Neural progenitor cell (in vitro differentiated cells): Measurements from ENCODE around the gene ROBO4. TPM values are rescaled to one million over a fixed set of nuclear protein-coding genes. Genes with fewer than 3 reads are reported as not detected.

ENCODE experiments used
- DNase-seq: peaks from one replicate; pipeline ENCODE4 v3.0.0-alpha.2; 2016; ENCODE audit warnings: low spot score
- H2AFZ ChIP-seq: fragments of 200-600 bp; sonication (generic); replicated peaks from 2 replicates; pipeline ENCODE4 v1.6.1; 2016; ENCODE audit warnings: antibody characterized with exemption
- H3F3A ChIP-seq: fragments of 200-600 bp; sonication (generic); 2 replicates; pipeline ENCODE4 v1.6.1; 2016; ENCODE audit warnings: antibody characterized with exemption, low read depth
- H3K27ac ChIP-seq: fragments of 200-600 bp; sonication (generic); 2 replicates; pipeline ENCODE4 v1.5.1; 2016; ENCODE audit warnings: mild to moderate bottlenecking
- H3K27me3 ChIP-seq: fragments of 200-600 bp; sonication (generic); 2 replicates; pipeline ENCODE4 v1.6.1; 2016; ENCODE audit warnings: mild to moderate bottlenecking, moderate library complexity
- H3K36me3 ChIP-seq: fragments of 200-600 bp; sonication (generic); 2 replicates; pipeline ENCODE4 v1.5.1; 2016
- H3K4me1 ChIP-seq: fragments of 200-600 bp; sonication (generic); 2 replicates; pipeline ENCODE4 v1.6.1; 2016; ENCODE audit warnings: mixed run types
- H3K4me2 ChIP-seq: fragments of 200-600 bp; sonication (generic); 2 replicates; pipeline ENCODE4 v1.6.1; 2016
- H3K4me3 ChIP-seq: fragments of 200-600 bp; sonication (generic); 2 replicates; pipeline ENCODE4 v1.5.1; 2016
- H3K79me2 ChIP-seq: fragments of 200-600 bp; sonication (generic); 2 replicates; pipeline ENCODE4 v1.6.1; 2016; ENCODE audit warnings: low read depth
- H3K9ac ChIP-seq: fragments of 200-600 bp; sonication (generic); 2 replicates; pipeline ENCODE4 v1.6.1; 2016
- H3K9me3 ChIP-seq: fragments of 200-600 bp; sonication (generic); 2 replicates; pipeline ENCODE4 v1.5.1; 2016; ENCODE audit warnings: low read depth
- H4K20me1 ChIP-seq: fragments of 200-600 bp; sonication (generic); 2 replicates; pipeline ENCODE4 v1.6.1; 2016; ENCODE audit warnings: low read depth
- H3K27ac Mint-ChIP-seq: 3 replicates; pipeline ENCODE4 v1.8.0; 2021; ENCODE audit warnings: mixed read lengths
- H3K27me3 Mint-ChIP-seq: 2 replicates; pipeline ENCODE4 v1.8.0; 2022; ENCODE audit warnings: low read depth, mild to moderate bottlenecking, inconsistent platforms, moderate library complexity, mixed read lengths; ENCODE audit not compliant: insufficient read depth
- H3K36me3 Mint-ChIP-seq: 3 replicates; pipeline ENCODE4 v1.8.0; 2021; ENCODE audit warnings: mixed read lengths
- H3K4me1 Mint-ChIP-seq: 3 replicates; pipeline ENCODE4 v1.8.0; 2021; ENCODE audit warnings: mixed read lengths
- H3K4me3 Mint-ChIP-seq: 3 replicates; pipeline ENCODE4 v1.8.0; 2021; ENCODE audit warnings: mild to moderate bottlenecking, moderate library complexity, mixed read lengths
- H3K9me3 Mint-ChIP-seq: 3 replicates; pipeline ENCODE4 v1.8.0; 2020; ENCODE audit warnings: mixed read lengths
- EZH2 ChIP-seq: fragments of 200-600 bp; sonication (generic); IDR thresholded peaks from 2 replicates; pipeline ENCODE4 v1.6.1; 2017; ENCODE audit warnings: antibody characterized with exemption, mild to moderate bottlenecking, moderate library complexity
- EZH2phosphoT487 ChIP-seq: fragments of 200-600 bp; sonication (generic); IDR thresholded peaks from 2 replicates; pipeline ENCODE4 v1.6.1; 2017; ENCODE audit warnings: antibody characterized with exemption
- total RNA-seq: library from RNA; depleted of rRNA; stranded (reverse); fragments of >200 nt; gene quantifications from 2 replicates; pipeline ENCODE4 v1.2.3, GENCODE V29; 2015; ENCODE audit warnings: low replicate concordance
- TF ChIP-seq, protein P1 (sequence below): fragments of 200-600 bp; sonication (generic); IDR thresholded peaks from 2 replicates; pipeline ENCODE4 v1.5.1; 2017; ENCODE audit warnings: antibody characterized with exemption, mild to moderate bottlenecking

Gene ROBO4
- total RNA-seq, 1 donor from 2014 or later, result not detected

- H3K36me3 Mint-ChIP-seq, result no peaks in the 10 kb centered on the region
- H3K27ac Mint-ChIP-seq, result no peak overlapping the region
- no peak overlapping the region for H3K4me2 ChIP-seq
- H4K20me1 ChIP-seq, result no peaks in the 10 kb centered on the region
- TF ChIP-seq EZH2phosphoT487 (no peak), EZH2 (no peak)
- TF ChIP-seq, protein P1, sequence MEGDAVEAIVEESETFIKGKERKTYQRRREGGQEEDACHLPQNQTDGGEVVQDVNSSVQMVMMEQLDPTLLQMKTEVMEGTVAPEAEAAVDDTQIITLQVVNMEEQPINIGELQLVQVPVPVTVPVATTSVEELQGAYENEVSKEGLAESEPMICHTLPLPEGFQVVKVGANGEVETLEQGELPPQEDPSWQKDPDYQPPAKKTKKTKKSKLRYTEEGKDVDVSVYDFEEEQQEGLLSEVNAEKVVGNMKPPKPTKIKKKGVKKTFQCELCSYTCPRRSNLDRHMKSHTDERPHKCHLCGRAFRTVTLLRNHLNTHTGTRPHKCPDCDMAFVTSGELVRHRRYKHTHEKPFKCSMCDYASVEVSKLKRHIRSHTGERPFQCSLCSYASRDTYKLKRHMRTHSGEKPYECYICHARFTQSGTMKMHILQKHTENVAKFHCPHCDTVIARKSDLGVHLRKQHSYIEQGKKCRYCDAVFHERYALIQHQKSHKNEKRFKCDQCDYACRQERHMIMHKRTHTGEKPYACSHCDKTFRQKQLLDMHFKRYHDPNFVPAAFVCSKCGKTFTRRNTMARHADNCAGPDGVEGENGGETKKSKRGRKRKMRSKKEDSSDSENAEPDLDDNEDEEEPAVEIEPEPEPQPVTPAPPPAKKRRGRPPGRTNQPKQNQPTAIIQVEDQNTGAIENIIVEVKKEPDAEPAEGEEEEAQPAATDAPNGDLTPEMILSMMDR, result no peak
- DNase-seq, result no peak
- H3K27ac ChIP-seq, result no peak overlapping the region
- no peak overlapping the region for H3K4me3 Mint-ChIP-seq
- peaks cover 10% of the 10 kb centered on the region for H3F3A ChIP-seq
- no peaks in the 10 kb centered on the region for H3K9me3 ChIP-seq
- H3K4me3 ChIP-seq, result no peak overlapping the region
- H3K9ac ChIP-seq, result no peak overlapping the region
- H3K4me1 Mint-ChIP-seq, result peaks cover 19% of the 10 kb centered on the region
- H3K79me2 ChIP-seq, result no peaks in the 10 kb centered on the region
- H2AFZ ChIP-seq, result no peak overlapping the region
- no peaks in the 10 kb centered on the region for H3K9me3 Mint-ChIP-seq
- no peaks in the 10 kb centered on the region for H3K36me3 ChIP-seq
- H3K27me3 Mint-ChIP-seq, result peaks cover 8% of the 10 kb centered on the region
- peaks cover 24% of the 10 kb centered on the region for H3K4me1 ChIP-seq
- peaks cover 4% of the 10 kb centered on the region for H3K27me3 ChIP-seq
Measured at GRCh38 chr11:124895471-124895971, 2.1 kb downstream of the ROBO4 start.

DNA sequence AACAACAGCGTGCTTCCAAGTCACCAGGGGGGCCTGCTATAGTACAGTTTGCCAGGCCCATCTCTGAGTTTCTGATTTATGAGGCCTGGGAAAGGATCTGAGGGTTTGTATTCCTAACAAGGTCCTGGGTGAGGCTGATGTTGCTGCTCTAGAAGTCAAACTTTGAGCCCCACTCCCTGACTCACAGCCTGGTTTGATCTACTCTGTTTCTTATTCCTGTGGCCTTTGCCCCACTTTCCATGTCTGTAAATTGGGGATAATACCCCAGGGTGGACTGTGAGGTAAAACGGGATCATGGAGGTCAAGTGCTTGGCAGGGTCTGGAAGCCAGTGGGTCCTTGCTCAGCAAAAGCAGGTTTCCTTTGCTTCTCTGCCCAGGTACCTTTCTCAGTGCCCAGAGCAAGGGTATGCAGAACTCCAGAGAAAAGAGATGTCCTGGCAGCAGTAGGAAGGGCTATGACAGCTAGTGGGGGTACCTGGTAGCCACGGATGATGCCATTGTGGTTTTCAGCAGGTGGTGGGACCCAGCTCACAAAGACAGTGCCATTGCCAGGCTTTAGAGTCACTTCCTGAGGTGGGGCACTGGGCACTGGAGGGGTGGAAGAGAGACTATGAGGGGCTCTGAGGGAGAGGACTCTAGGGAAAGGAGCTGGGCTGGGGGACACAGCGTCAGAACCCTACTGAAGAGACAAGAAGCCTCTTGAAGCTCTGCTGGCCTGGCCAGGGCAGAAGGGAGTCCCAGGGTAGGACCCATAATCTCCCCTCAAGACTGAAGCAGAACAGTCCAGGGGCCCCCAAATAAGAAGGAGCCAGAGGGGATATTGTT is 2.8 kb downstream of the ROBO4 start:
- H3K4me3 Mint-ChIP-seq, result no peak overlapping the region
- no peak overlapping the region for H3K4me3 ChIP-seq
- no peaks in the 10 kb centered on the region for H3K9me3 ChIP-seq
- H3K36me3 Mint-ChIP-seq, result no peaks in the 10 kb centered on the region
- no peak overlapping the region for H3K27ac Mint-ChIP-seq
- peaks cover 8% of the 10 kb centered on the region for H3K27me3 Mint-ChIP-seq
- TF ChIP-seq, protein P1, result no peak
- TF ChIP-seq EZH2phosphoT487, result no peak
- TF ChIP-seq EZH2, result no peak
- no peak overlapping the region for H2AFZ ChIP-seq
- peaks cover 18% of the 10 kb centered on the region for H3K4me1 Mint-ChIP-seq
- H3K27ac ChIP-seq, result no peak overlapping the region
- peaks cover 24% of the 10 kb centered on the region for H3K4me1 ChIP-seq
- no peak overlapping the region for H3K9ac ChIP-seq
- H3F3A ChIP-seq, result peaks cover 10% of the 10 kb centered on the region
- no peaks in the 10 kb centered on the region for H3K9me3 Mint-ChIP-seq
- no peak overlapping the region for H3K4me2 ChIP-seq
- H3K27me3 ChIP-seq, result peaks cover 4% of the 10 kb centered on the region
- no peaks in the 10 kb centered on the region for H3K79me2 ChIP-seq
- H4K20me1 ChIP-seq, result no peaks in the 10 kb centered on the region
- DNase-seq, result no peak
- H3K36me3 ChIP-seq, result no peaks in the 10 kb centered on the region

GRCh38 chr11:124893781-124894401 is 3.8 kb downstream of the ROBO4 start:
- DNase-seq, result no peak
- no peak overlapping the region for H2AFZ ChIP-seq
- H3K4me1 Mint-ChIP-seq, result peaks cover 14% of the 10 kb centered on the region
- no peaks in the 10 kb centered on the region for H3K79me2 ChIP-seq
- H3K36me3 Mint-ChIP-seq, result no peaks in the 10 kb centered on the region
- no peaks in the 10 kb centered on the region for H4K20me1 ChIP-seq
- peaks cover 8% of the 10 kb centered on the region for H3K27me3 Mint-ChIP-seq
- H3K9me3 Mint-ChIP-seq, result no peaks in the 10 kb centered on the region
- no peak overlapping the region for H3K9ac ChIP-seq
- no peaks in the 10 kb centered on the region for H3K9me3 ChIP-seq
- peaks cover 19% of the 10 kb centered on the region for H3K4me1 ChIP-seq
- H3K27me3 ChIP-seq, result peaks cover 8% of the 10 kb centered on the region
- H3K4me3 ChIP-seq, result no peak overlapping the region
- no peak overlapping the region for H3K27ac Mint-ChIP-seq
- H3K4me2 ChIP-seq, result no peak overlapping the region
- no peaks in the 10 kb centered on the region for H3K36me3 ChIP-seq
- no peak overlapping the region for H3K4me3 Mint-ChIP-seq
- H3K27ac ChIP-seq, result no peak overlapping the region
- peaks cover 7% of the 10 kb centered on the region for H3F3A ChIP-seq
- TF ChIP-seq, protein P1, result no peak
- no peak for TF ChIP-seq EZH2
- TF ChIP-seq EZH2phosphoT487, result no peak
